Left ventricle myocardium inferior (tissue), 1 donor: ENCODE data around the gene DUSP6. TPM values are rescaled to one million over a fixed set of nuclear protein-coding genes. Genes with fewer than 3 reads are reported as not detected.

ENCODE experiments used
- DNase-seq: peaks from one replicate; pipeline ENCODE4 v3.0.0-alpha.2; 2020
- H3K27ac ChIP-seq: fragments of 200-600 bp; replicated peaks from 2 replicates; pipeline ENCODE4 v1.8.0; 2021
- H3K27me3 ChIP-seq: fragments of 200-600 bp; 2 replicates; pipeline ENCODE4 v1.8.0; 2021; ENCODE audit warnings: low read depth
- H3K36me3 ChIP-seq: fragments of 200-600 bp; 2 replicates; pipeline ENCODE4 v1.8.0; 2021
- H3K4me1 ChIP-seq: fragments of 200-600 bp; 2 replicates; pipeline ENCODE4 v1.8.0; 2021
- H3K4me3 ChIP-seq: fragments of 200-600 bp; 2 replicates; pipeline ENCODE4 v1.8.0; 2021; ENCODE audit warnings: mild to moderate bottlenecking, moderate library complexity
- H3K9me3 ChIP-seq: fragments of 200-600 bp; replicated peaks from 2 replicates; pipeline ENCODE4 v1.8.0; 2021
- CTCF ChIP-seq: fragments of 200-600 bp; IDR thresholded peaks from 2 replicates; pipeline ENCODE4 v1.8.0; 2021; ENCODE audit warnings: antibody characterized with exemption, mild to moderate bottlenecking, borderline replicate concordance
- intact Hi-C: fragments of 100-400 bp; cut with micrococcal nuclease; formaldehyde crosslinking; loops from one replicate; pipeline ENCODE4 v1.11.0; 2022
- total RNA-seq: library from RNA; stranded (reverse); fragmentation: NEBNext Ultra II Directional; extraction: Animal tissue kit (Norgen Biotek cat#: 25700); gene quantifications from one replicate; pipeline ENCODE4 v1.2.1, GENCODE V29; 2021
- donor health status: DM: no; HTN: yes; CAD: no; lungs with severe emphysema.

Gene DUSP6
- total RNA-seq, 1 donor from 2014 or later: 16.1 TPM

GRCh38 chr12:89299417-89299816 is 52.9 kb downstream of the DUSP6 start:
- intact Hi-C loops: no loop called here
- Histone ChIP-seq H3K27ac (no peak overlapping the region), H3K27me3 (no peaks in the 10 kb centered on the region), H3K9me3 (no peaks in the 10 kb centered on the region), H3K4me1 (no peaks in the 10 kb centered on the region), H3K36me3 (no peaks in the 10 kb centered on the region), H3K4me3 (no peak overlapping the region)
- DNase-seq: no peak
- no peak for TF ChIP-seq CTCF

Other genes with a start within 250 kb of the DUSP6 start
- gene GALNT4, start 172.3 kb upstream of the DUSP6 start, total RNA-seq: 2.1 TPM
- gene POC1B, start 173.5 kb upstream of the DUSP6 start, total RNA-seq: 8.6 TPM